Right ventricle myocardium superior (tissue), 1 donor: ENCODE data around the gene PPP2R5B. TPM values are rescaled to one million over a fixed set of nuclear protein-coding genes. Genes with fewer than 3 reads are reported as not detected.

Experiments
- ATAC-seq: fragments of 200-7000 bp; cut with Tn5 transposase; one replicate; pipeline ENCODE4 v1.9.1; 2020; ENCODE audit warnings: mild to moderate bottlenecking; ENCODE audit not compliant: poor library complexity
- DNase-seq: peaks from one replicate; pipeline ENCODE4 v3.0.0-alpha.2; 2020
- intact Hi-C: fragments of 100-400 bp; cut with DNase I; formaldehyde crosslinking; loops from one replicate; pipeline ENCODE4 v1.11.2; 2022
- total RNA-seq: library from RNA; stranded (reverse); fragmentation: NEBNext Ultra II Directional; extraction: Animal tissue kit (Norgen Biotek cat#: 25700); gene quantifications from one replicate; pipeline ENCODE4 v1.2.1, GENCODE V29; 2021
- donor health status: DM: no; HTN: yes; CAD: no; lungs with severe emphysema.

Gene PPP2R5B
- total RNA-seq, 1 donor from 2014 or later: 20.6 TPM

DNA sequence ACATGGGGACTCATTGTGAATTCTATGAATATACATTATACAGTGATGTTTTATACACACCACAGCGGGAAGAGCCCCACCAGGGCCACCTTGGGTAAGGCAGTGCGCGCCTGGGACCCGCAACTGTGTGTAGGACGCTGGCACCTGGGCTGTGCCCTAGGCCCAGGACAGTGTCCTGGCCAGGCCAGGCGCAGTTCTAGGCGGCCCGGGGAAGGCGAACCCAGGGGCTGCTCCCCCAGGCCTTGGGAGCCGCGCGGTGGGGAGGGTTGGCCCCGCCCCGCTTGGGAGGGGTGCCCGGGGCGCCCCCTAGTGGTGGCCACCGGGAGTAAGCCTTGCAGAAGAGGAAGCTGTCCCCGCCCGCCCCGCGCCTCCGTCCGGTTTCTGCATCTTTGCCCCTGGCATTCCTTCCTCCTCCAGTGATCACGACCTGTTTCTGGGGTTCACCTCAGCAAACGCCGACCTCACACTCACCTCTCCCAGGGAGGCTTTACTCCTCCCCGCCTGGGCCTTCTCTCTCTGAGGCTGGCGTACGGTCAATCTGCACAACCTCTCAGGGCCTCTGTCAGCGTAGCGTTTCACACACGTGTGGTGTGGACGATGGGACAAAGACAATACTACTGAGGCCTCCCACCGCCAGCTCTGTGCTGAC, 36.6 kb upstream of the PPP2R5B start:
- peak; percentile 91 for DNase-seq
- ATAC-seq: peak; percentile 94
- intact Hi-C loops: no loop called here

DNA sequence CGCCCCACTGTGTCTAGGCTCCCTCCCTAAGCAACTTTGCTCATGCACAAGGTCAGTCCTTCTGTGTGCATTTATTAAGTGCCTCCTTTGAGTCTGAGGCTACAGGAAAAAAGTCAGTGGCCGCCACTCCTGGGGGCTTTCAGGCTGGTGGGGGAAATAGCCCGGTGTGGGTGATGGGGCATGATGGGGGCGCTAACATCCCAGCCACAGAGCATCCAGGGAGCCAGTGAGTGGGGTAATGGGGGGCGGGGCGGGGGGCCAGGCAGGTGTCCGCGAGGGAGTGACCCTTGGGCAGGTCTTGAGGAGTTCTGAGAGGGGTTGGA, 36.1 kb upstream of the PPP2R5B start:
- intact Hi-C loops: no loop called here
- no peak for DNase-seq
- ATAC-seq: no peak

GRCh38 chr11:64888729-64889511, 35.6 kb upstream of the PPP2R5B start:
- no peak for DNase-seq
- intact Hi-C loops: no loop called here
- no peak for ATAC-seq

GRCh38 chr11:64890522-64890939, 34.0 kb upstream of the PPP2R5B start:
- no peak for ATAC-seq
- intact Hi-C loops: no loop called here

GRCh38 chr11:64891215-64891848, 33.2 kb upstream of the PPP2R5B start:
- ATAC-seq (no peak), DNase-seq (no peak)
- intact Hi-C loops: no loop called here

More at GRCh38 chr11:64890522-64890939, 34.0 kb upstream of the PPP2R5B start:
- no peak for DNase-seq

GRCh38 chr11:64891880-64892279, 32.6 kb upstream of the PPP2R5B start:
- intact Hi-C loops: no loop called here
- no peak for ATAC-seq
- DNase-seq: no peak

- ATAC-seq (no peak), DNase-seq (no peak)
- intact Hi-C loops: no loop called here
Observed at GRCh38 chr11:64892411-64892831, 32.1 kb upstream of the PPP2R5B start.

GRCh38 chr11:64892838-64893193, 31.7 kb upstream of the PPP2R5B start:
- intact Hi-C loops: no loop called here

GRCh38 chr11:64893194-64894069, 31.1 kb upstream of the PPP2R5B start:
- ATAC-seq (peak; percentile 7), DNase-seq (no peak)
- intact Hi-C loops: loop anchor here (1.0 kb wide), 1 partner anchor 46 kb away; no protein-coding TSS in a partner anchor

More at GRCh38 chr11:64892838-64893193, 31.7 kb upstream of the PPP2R5B start:
- DNase-seq (no peak), ATAC-seq (no peak)

DNA sequence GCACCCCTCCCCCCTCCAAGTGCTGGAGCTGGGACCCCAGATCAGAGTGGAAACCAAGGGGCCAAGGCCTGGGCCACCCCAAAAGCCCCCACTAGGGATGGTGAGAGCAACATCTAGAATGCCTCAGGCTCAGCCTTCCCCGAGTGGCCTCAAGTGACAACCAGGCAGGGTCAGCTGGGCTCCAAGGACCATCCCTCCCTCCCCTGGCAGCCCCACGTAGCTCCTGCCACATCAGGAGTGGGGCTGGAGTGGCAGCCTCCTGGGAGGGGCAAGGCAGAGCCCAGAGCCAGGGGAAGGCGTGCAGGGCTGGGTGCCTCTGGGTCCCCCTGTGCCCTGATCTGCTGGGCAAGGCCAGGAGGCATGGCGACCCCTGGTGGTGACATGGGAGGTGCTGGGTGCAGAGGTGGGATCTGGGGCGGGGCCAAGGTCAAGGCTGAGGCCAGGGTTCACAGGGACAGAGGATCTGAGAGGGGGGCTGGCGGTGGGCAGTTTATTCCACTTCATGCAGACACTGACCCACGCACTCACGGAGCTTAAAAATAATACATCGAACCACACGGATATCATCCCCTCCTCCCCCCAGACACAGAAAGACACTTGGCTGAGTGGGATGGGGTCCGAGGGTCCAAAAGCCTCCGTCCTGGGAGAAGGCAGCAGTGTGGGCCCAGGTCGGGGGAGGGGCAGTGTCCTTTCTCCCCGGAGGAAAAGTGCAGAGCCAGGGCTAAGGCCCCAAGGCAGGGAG, 30.2 kb upstream of the PPP2R5B start:
- ATAC-seq (peak; percentile 86), DNase-seq (peak; percentile 95)
- intact Hi-C loops: loop anchor here (1.0 kb wide), 1 partner anchor 47 kb away; no protein-coding TSS in a partner anchor

DNA sequence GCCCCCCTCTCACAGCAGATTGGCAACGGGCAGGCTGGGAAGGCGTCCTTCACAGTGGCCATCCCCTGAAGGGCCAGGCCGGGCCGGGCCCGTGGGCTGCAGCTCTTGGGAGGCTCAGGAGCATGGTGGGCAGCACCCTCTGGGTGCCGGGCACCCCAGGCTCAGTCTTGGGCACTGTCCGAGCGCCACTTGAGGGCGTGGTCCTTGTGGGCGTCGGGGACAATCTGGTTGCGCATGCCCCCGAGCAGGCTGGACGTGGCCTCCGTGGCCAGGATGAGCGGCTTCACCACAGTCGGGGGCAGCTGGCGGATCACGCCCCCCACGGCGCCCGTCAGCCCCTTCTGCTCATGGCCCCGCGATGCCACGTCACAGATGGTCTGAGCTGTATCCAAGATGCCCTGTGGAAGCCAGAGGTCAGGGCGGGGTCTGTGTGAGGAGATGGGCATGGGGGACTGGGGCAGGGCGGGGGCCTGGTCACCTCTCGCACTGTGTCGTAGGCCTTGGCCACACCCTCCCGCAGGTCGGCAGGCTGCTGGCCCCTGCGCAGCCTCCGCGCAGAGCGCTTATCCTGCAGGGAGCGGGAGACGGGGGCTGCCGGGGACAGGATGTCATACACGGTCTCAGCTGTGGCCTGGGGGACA, 29.6 kb upstream of the PPP2R5B start:
- intact Hi-C loops: loop anchor here (1.0 kb wide), 1 partner anchor 48 kb away; no protein-coding TSS in a partner anchor
- ATAC-seq (peak; percentile 2), DNase-seq (no peak)

- DNase-seq (no peak), ATAC-seq (no peak)
- intact Hi-C loops: no loop called here
Observed at GRCh38 chr11:64896448-64897022, 28.0 kb upstream of the PPP2R5B start.

DNA sequence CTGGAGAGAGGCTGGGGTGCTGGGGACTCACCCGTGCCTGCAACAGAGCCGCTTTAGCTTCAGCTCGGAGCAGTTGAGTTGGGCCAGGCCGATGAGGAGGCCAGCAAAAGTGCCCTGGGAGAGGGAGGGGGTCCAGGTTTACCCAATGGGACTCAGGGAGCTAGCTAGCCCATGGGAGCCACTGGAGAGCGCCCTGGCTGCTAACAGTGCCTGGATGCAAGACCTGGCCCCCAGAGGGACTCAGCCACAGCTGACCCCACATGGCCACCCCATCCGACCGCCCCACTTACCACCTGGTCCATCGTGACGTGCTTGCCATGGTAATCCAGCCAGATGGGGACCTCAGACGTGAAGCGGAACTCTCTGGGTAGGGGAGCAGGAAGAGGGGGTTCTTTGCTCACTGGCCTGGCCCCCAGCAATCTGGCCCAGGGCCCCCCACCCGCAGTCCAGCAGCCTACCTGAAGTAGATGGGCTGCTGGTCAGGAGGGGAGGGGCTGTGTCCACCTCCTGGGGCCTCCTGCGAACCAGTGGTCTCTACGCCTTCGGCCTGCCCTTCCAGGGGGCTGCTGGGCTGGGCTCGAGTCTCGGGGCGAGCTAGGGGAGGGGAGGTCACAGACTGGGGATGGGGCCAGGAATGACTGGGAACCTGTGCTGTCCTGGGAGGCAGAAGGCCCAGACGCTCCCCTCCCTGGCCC, 27.0 kb upstream of the PPP2R5B start:
- ATAC-seq (no peak), DNase-seq (no peak)
- intact Hi-C loops: no loop called here

GRCh38 chr11:64898076-64898445, 26.4 kb upstream of the PPP2R5B start:
- ATAC-seq (no peak), DNase-seq (no peak)
- intact Hi-C loops: no loop called here

- DNase-seq: no peak
- intact Hi-C loops: no loop called here
- ATAC-seq: no peak
Observed at GRCh38 chr11:64898541-64898940, 25.9 kb upstream of the PPP2R5B start.

DNA sequence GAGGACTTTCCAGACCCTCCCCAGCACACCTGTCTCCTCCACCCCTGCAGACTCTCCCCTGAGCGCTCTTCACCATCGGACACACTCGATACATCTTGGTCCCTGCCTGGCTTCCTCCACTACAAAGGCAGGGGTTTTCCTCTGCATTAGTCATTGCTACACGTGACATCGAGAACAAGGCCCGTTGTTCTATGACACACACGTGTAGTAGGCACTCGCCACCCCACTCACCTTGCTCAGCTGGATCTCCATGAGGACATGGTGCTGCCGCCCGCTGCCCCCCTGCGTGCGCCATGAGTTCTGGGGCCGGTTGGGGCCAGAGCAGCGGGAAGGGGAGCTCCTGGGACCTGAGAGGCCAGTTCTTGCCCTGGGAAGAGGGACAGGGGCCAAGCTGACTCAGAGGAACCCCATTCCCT, 24.2 kb upstream of the PPP2R5B start:
- no peak for DNase-seq

GRCh38 chr11:64900774-64901173, 23.7 kb upstream of the PPP2R5B start:
- ATAC-seq (no peak), DNase-seq (no peak)
- intact Hi-C loops: no loop called here

More for the DNA sequence above, 24.2 kb upstream of the PPP2R5B start:
- intact Hi-C loops: no loop called here
- ATAC-seq: no peak
